Ishikawa (cell line): Measurements from ENCODE around the gene RPL36.

Experiments
- CEBPB ChIP-seq: IDR thresholded peaks from 2 replicates; pipeline ENCODE4 v1.6.1; 2012
- CREB1 ChIP-seq: IDR thresholded peaks from 2 replicates; pipeline ENCODE4 v1.6.1; 2012; ENCODE audit warnings: low read depth
- EGR1 ChIP-seq: IDR thresholded peaks from 2 replicates; pipeline ENCODE4 v1.6.1; 2012
- EP300 ChIP-seq: IDR thresholded peaks from 2 replicates; pipeline ENCODE4 v1.6.1; 2012; ENCODE audit warnings: borderline replicate concordance
- FOXM1 ChIP-seq: IDR thresholded peaks from 2 replicates; pipeline ENCODE4 v1.6.1; 2012; ENCODE audit warnings: low read depth, borderline replicate concordance
- MAX ChIP-seq: IDR thresholded peaks from 2 replicates; pipeline ENCODE4 v1.6.1; 2012
- NFIC ChIP-seq: IDR thresholded peaks from 2 replicates; pipeline ENCODE4 v1.6.1; 2012
- RAD21 ChIP-seq: IDR thresholded peaks from 2 replicates; pipeline ENCODE4 v1.6.1; 2012; ENCODE audit warnings: low read depth
- REST ChIP-seq: IDR thresholded peaks from 2 replicates; pipeline ENCODE4 v1.6.1; 2012; ENCODE audit warnings: low read depth, mild to moderate bottlenecking
- TAF1 ChIP-seq: IDR thresholded peaks from 2 replicates; pipeline ENCODE4 v1.6.1; 2012; ENCODE audit warnings: low read depth, mild to moderate bottlenecking
- TCF12 ChIP-seq: IDR thresholded peaks from 2 replicates; pipeline ENCODE4 v1.6.1; 2012; ENCODE audit warnings: low read depth
- TEAD4 ChIP-seq: IDR thresholded peaks from 2 replicates; pipeline ENCODE4 v1.6.1; 2012
- USF1 ChIP-seq: IDR thresholded peaks from 2 replicates; pipeline ENCODE4 v1.6.1; 2012
- YY1 ChIP-seq: IDR thresholded peaks from 2 replicates; pipeline ENCODE4 v1.6.1; 2012; ENCODE audit warnings: low read depth
- ZBTB7A ChIP-seq: IDR thresholded peaks from 2 replicates; pipeline ENCODE4 v1.6.1; 2012; ENCODE audit warnings: low read depth

The RPL36 gene

GRCh38 chr19:5686326-5686646 is 3.8 kb upstream of the RPL36 start:
- no peak for TF ChIP-seq EGR1
- TF ChIP-seq YY1: no peak
- TF ChIP-seq FOXM1: no peak
- TF ChIP-seq TCF12: no peak
- TF ChIP-seq USF1: peak; percentile 25; the same call in 1 of the 2 replicates
- TF ChIP-seq CREB1: no peak

- TF ChIP-seq REST: no peak
- TF ChIP-seq MAX: peak; percentile 51; the same call in 1 of the 2 replicates
- TF ChIP-seq RAD21: peak; percentile 33; the same call in 1 of the 2 replicates
- no peak for TF ChIP-seq TCF12
- TF ChIP-seq ZBTB7A: no peak
- no peak for TF ChIP-seq EGR1
- TF ChIP-seq YY1: 0 out of 2 replicates have a peak, but pooled peaks have one; percentile 33
- TF ChIP-seq CREB1: peak; percentile 66; the same call in 1 of the 2 replicates
- TF ChIP-seq FOXM1: no peak
- no peak for TF ChIP-seq TEAD4
These were observed 3.3 kb upstream of the RPL36 start for GRCh38 chr19:5686647-5687359.

GRCh38 chr19:5687360-5688198 is 2.5 kb upstream of the RPL36 start:
- no peak for TF ChIP-seq YY1
- no peak for TF ChIP-seq NFIC
- no peak for TF ChIP-seq TAF1
- TF ChIP-seq MAX: no peak
- no peak for TF ChIP-seq EP300
- TF ChIP-seq FOXM1: no peak
- no peak for TF ChIP-seq USF1
- no peak for TF ChIP-seq CEBPB
- no peak for TF ChIP-seq RAD21
- no peak for TF ChIP-seq TCF12
- TF ChIP-seq CREB1: no peak
- no peak for TF ChIP-seq ZBTB7A
- no peak for TF ChIP-seq TEAD4

- TF ChIP-seq EGR1 (peak; percentile 63; the same call in 1 of the 2 replicates), MAX (peak; percentile 49; the same call in 1 of the 2 replicates), CREB1 (no peak), REST (no peak), ZBTB7A (no peak)
These were observed 1.1 kb downstream of the RPL36 start for GRCh38 chr19:5690955-5691821.
